ENCODE data around the gene CYP4V2. TPM values are rescaled to one million over a fixed set of nuclear protein-coding genes. Genes with fewer than 3 reads are reported as not detected.

Gene CYP4V2
- total and polyA plus RNA-seq, 8 donors: 6.4 to 27.8 (median 14.6) TPM

DNA sequence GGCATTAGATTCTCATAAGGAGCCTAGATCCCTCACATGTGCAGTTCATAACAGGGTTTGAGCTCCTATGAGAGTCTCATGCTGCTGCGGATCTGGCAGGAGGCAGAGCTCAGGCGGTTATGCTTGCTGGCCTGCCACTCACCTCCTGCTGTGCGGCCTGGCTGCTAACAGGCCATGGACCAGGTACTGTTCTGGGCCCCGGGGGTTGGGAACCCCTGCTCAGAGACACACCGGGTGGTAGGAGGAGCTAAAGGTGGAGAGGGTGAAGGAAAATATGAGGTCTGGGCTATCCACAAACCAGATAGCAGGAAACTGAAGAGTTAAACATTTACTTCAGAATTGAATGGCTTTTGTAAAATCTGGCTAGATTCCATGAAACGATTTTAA lies 68.7 kb downstream of the CYP4V2 start:
- H3K27me3 ChIP-seq: no peaks in the 10 kb centered on the region
- no peaks in the 10 kb centered on the region for H3K36me3 ChIP-seq
- TF ChIP-seq, protein P1, sequence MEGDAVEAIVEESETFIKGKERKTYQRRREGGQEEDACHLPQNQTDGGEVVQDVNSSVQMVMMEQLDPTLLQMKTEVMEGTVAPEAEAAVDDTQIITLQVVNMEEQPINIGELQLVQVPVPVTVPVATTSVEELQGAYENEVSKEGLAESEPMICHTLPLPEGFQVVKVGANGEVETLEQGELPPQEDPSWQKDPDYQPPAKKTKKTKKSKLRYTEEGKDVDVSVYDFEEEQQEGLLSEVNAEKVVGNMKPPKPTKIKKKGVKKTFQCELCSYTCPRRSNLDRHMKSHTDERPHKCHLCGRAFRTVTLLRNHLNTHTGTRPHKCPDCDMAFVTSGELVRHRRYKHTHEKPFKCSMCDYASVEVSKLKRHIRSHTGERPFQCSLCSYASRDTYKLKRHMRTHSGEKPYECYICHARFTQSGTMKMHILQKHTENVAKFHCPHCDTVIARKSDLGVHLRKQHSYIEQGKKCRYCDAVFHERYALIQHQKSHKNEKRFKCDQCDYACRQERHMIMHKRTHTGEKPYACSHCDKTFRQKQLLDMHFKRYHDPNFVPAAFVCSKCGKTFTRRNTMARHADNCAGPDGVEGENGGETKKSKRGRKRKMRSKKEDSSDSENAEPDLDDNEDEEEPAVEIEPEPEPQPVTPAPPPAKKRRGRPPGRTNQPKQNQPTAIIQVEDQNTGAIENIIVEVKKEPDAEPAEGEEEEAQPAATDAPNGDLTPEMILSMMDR (IDR thresholded peaks at IDR 0.05): no peak
- ATAC-seq (no peak), DNase-seq (no peak)
- H3K4me1 ChIP-seq: no peaks in the 10 kb centered on the region
- H3K9me3 ChIP-seq: no peaks in the 10 kb centered on the region
- H3K4me3 ChIP-seq: no peak overlapping the region
- H3K27ac ChIP-seq: no peak overlapping the region
- intact Hi-C loops (cut with DNase I): no loop called here

Other genes starting within 250 kb of the CYP4V2 start
- 10 to 100 TPM; 24.6 to 44.2 TPM for gene TLR3, start 122.4 kb upstream of the CYP4V2 start, total RNA-seq
- gene TLR3, start 122.4 kb upstream of the CYP4V2 start, polyA plus RNA-seq (ENCODE audit: insufficient read length in 6 of 6): 10 to 100 TPM in 5 of 6 donors, 1 to 10 TPM in 1; 10.0 to 13.3 (median 11.4) TPM
- 10 to 100 TPM; 10.1 to 14.8 TPM for gene FAM149A, start 86.9 kb upstream of the CYP4V2 start, total RNA-seq
- 10 to 100 TPM; 20.2 to 30.1 (median 21.7) TPM for gene FAM149A, start 86.9 kb upstream of the CYP4V2 start, polyA plus RNA-seq (ENCODE audit: insufficient read length in 6 of 6)
- gene KLKB1, start 35.9 kb downstream of the CYP4V2 start, total RNA-seq: under 1 TPM; 0.15 to 0.76 TPM
- gene KLKB1, start 35.9 kb downstream of the CYP4V2 start, polyA plus RNA-seq (ENCODE audit: insufficient read length in 6 of 6): 1 to 10 TPM in 5 of 6 donors, under 1 TPM in 1; 0.96 to 3.1 (median 1.3) TPM
- 1 to 10 TPM; 4.6 to 5.4 TPM for gene F11, start 74.6 kb downstream of the CYP4V2 start, total RNA-seq
- 1 to 10 TPM in 3 of 6 donors, under 1 TPM in 3; 0.46 to 2.8 (median 0.97) TPM for gene F11, start 74.6 kb downstream of the CYP4V2 start, polyA plus RNA-seq (ENCODE audit: insufficient read length in 6 of 6)